ENCODE results near the gene CPNE6.

The CPNE6 gene

DNA sequence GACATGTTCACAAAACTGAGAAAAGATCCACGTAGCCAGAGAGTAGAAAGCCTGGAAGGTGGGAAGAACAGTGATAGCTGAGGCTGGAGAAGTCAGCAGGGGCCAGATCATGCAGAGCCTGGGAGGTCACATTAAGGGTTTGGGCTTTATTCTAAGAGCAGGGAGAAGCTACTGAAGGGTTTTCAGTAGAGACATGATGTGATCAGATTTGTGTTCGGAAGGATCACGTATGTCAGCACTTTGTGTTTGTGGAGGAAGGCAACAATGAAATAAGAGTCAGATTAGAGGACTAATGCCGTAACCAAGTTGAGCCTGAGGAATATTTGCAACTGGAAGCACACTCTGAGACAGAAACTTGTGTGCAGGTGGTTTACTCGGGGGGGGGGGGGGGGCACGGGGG is 18.5 kb downstream of the CPNE6 start:
- Histone ChIP-seq H4K20me1 (ENCODE audit: insufficient read depth, low read length) (no peaks in the 10 kb centered on the region), H3F3A (ENCODE audit: insufficient read depth, low read length) (no peaks in the 10 kb centered on the region), H2AFZ (ENCODE audit: low read length) (no peak overlapping the region), H3K9me3 (ENCODE audit: low read length) (no peaks in the 10 kb centered on the region), H3K9me2 (ENCODE audit: low read depth, low read length) (no peaks in the 10 kb centered on the region), H3K79me2 (ENCODE audit: insufficient read depth, low read length) (no peaks in the 10 kb centered on the region), H3K4me1 (ENCODE audit: insufficient read depth, low read length, severe bottlenecking) (peaks cover 8% of the 10 kb centered on the region), H3K9ac (ENCODE audit: low read length) (no peak overlapping the region), H3K36me3 (ENCODE audit: insufficient read depth, low read length) (no peaks in the 10 kb centered on the region), H3K4me3 (ENCODE audit: low read depth, low read length, poor library complexity, severe bottlenecking) (no peak overlapping the region), H3K4me2 (ENCODE audit: low read length) (no peak overlapping the region), H3K27me3 (ENCODE audit: insufficient read depth, low read length) (no peaks in the 10 kb centered on the region), H3K27ac (ENCODE audit: low read depth, low read length, poor library complexity, severe bottlenecking) (no peak overlapping the region)
- no peak for TF ChIP-seq CTCF (IDR thresholded peaks at IDR 0.05; ENCODE audit: low read length)
- no peak for TF ChIP-seq EZH2 (IDR thresholded peaks at IDR 0.05; ENCODE audit: borderline replicate concordance, low read length)

GRCh38 chr14:24092110-24092504 is 20.7 kb downstream of the CPNE6 start:
- H3K4me2 ChIP-seq (ENCODE audit: low read length): no peak overlapping the region
- no peaks in the 10 kb centered on the region for H3K9me2 ChIP-seq (ENCODE audit: low read depth, low read length)
- no peaks in the 10 kb centered on the region for H3K9me3 ChIP-seq (ENCODE audit: low read length)
- no peak overlapping the region for H3K27ac ChIP-seq (ENCODE audit: low read depth, low read length, poor library complexity, severe bottlenecking)
- no peaks in the 10 kb centered on the region for H3K79me2 ChIP-seq (ENCODE audit: insufficient read depth, low read length)
- peaks cover 19% of the 10 kb centered on the region for H3K4me1 ChIP-seq (ENCODE audit: insufficient read depth, low read length, severe bottlenecking)
- H3K4me3 ChIP-seq (ENCODE audit: low read depth, low read length, poor library complexity, severe bottlenecking): no peak overlapping the region
- no peak for TF ChIP-seq CTCF (IDR thresholded peaks at IDR 0.05; ENCODE audit: low read length)
- no peak for TF ChIP-seq EZH2 (IDR thresholded peaks at IDR 0.05; ENCODE audit: borderline replicate concordance, low read length)
- no peaks in the 10 kb centered on the region for H3K36me3 ChIP-seq (ENCODE audit: insufficient read depth, low read length)
- H3K9ac ChIP-seq (ENCODE audit: low read length): no peak overlapping the region
- H3F3A ChIP-seq (ENCODE audit: insufficient read depth, low read length): no peaks in the 10 kb centered on the region
- H2AFZ ChIP-seq (ENCODE audit: low read length): no peak overlapping the region
- H3K27me3 ChIP-seq (ENCODE audit: insufficient read depth, low read length): no peaks in the 10 kb centered on the region
- no peaks in the 10 kb centered on the region for H4K20me1 ChIP-seq (ENCODE audit: insufficient read depth, low read length)

GRCh38 chr14:24092505-24093206 is 21.3 kb downstream of the CPNE6 start:
- no peaks in the 10 kb centered on the region for H3K9me3 ChIP-seq (ENCODE audit: low read length)
- H4K20me1 ChIP-seq (ENCODE audit: insufficient read depth, low read length): no peaks in the 10 kb centered on the region
- no peaks in the 10 kb centered on the region for H3K27me3 ChIP-seq (ENCODE audit: insufficient read depth, low read length)
- H3K4me2 ChIP-seq (ENCODE audit: low read length): no peak overlapping the region
- H3K79me2 ChIP-seq (ENCODE audit: insufficient read depth, low read length): no peaks in the 10 kb centered on the region
- H3K4me3 ChIP-seq (ENCODE audit: low read depth, low read length, poor library complexity, severe bottlenecking): no peak overlapping the region
- H3K9me2 ChIP-seq (ENCODE audit: low read depth, low read length): no peaks in the 10 kb centered on the region
- TF ChIP-seq CTCF (IDR thresholded peaks at IDR 0.05; ENCODE audit: low read length) (no peak), EZH2 (IDR thresholded peaks at IDR 0.05; ENCODE audit: borderline replicate concordance, low read length) (no peak)
- H3K36me3 ChIP-seq (ENCODE audit: insufficient read depth, low read length): no peaks in the 10 kb centered on the region
- H3F3A ChIP-seq (ENCODE audit: insufficient read depth, low read length): no peaks in the 10 kb centered on the region
- H3K4me1 ChIP-seq (ENCODE audit: insufficient read depth, low read length, severe bottlenecking): peaks cover 19% of the 10 kb centered on the region
- H3K9ac ChIP-seq (ENCODE audit: low read length): no peak overlapping the region
- H3K27ac ChIP-seq (ENCODE audit: low read depth, low read length, poor library complexity, severe bottlenecking): no peak overlapping the region
- no peak overlapping the region for H2AFZ ChIP-seq (ENCODE audit: low read length)

All from OCI-LY1 (cell line).